Mesendoderm (in vitro differentiated cells): ENCODE measurements around the gene GRIK2.

Source experiments
- DNase-seq: peaks from one replicate; pipeline ENCODE4 v3.0.0; 2013
- H2AK5ac ChIP-seq: 2 replicates; pipeline ENCODE4 v1.6.1; 2013; ENCODE audit warnings: low read length, inconsistent platforms
- H2BK120ac ChIP-seq: 2 replicates; pipeline ENCODE4 v1.6.1; 2013; ENCODE audit warnings: low read depth, mild to moderate bottlenecking, low read length, moderate library complexity, mixed read lengths
- H2BK15ac ChIP-seq: replicated peaks from 2 replicates; pipeline ENCODE4 v1.6.1; 2013; ENCODE audit warnings: low read depth, mild to moderate bottlenecking, moderate library complexity
- H2BK5ac ChIP-seq: 2 replicates; pipeline ENCODE4 v1.6.1; 2013; ENCODE audit warnings: low read length, inconsistent platforms
- H3K18ac ChIP-seq: 2 replicates; pipeline ENCODE4 v1.6.1; 2013; ENCODE audit warnings: mild to moderate bottlenecking, low read length, mixed read lengths
- H3K23ac ChIP-seq: one replicate; pipeline ENCODE4 v1.6.1; 2013; ENCODE audit warnings: low read length
- H3K27ac ChIP-seq: 2 replicates; pipeline ENCODE4 v1.5.1; 2013; ENCODE audit warnings: low read depth, mild to moderate bottlenecking, inconsistent platforms, low read length, moderate library complexity
- H3K27me3 ChIP-seq: 2 replicates; pipeline ENCODE4 v1.6.1; 2013; ENCODE audit warnings: low read length, control low read depth, mild to moderate bottlenecking, inconsistent platforms; ENCODE audit not compliant: insufficient read depth, poor library complexity
- H3K36me3 ChIP-seq: 2 replicates; pipeline ENCODE4 v1.6.1; 2013; ENCODE audit warnings: low read length, inconsistent platforms; ENCODE audit not compliant: control insufficient read depth, insufficient read depth
- H3K4ac ChIP-seq: one replicate; pipeline ENCODE4 v1.6.1; 2013; ENCODE audit warnings: low read depth, mild to moderate bottlenecking, low read length, moderate library complexity
- H3K4me1 ChIP-seq: 2 replicates; pipeline ENCODE4 v1.6.1; 2013; ENCODE audit warnings: low read depth, low read length, inconsistent platforms; ENCODE audit not compliant: control insufficient read depth
- H3K4me2 ChIP-seq: 2 replicates; pipeline ENCODE4 v1.6.1; 2013; ENCODE audit warnings: low read length
- H3K4me3 ChIP-seq: 2 replicates; pipeline ENCODE4 v1.5.1; 2013; ENCODE audit warnings: mild to moderate bottlenecking, low read length
- H3K56ac ChIP-seq: one replicate; pipeline ENCODE4 v1.6.1; 2013; ENCODE audit warnings: low read length
- H3K79me1 ChIP-seq: 2 replicates; pipeline ENCODE4 v1.6.1; 2013; ENCODE audit warnings: low read length, inconsistent platforms
- H3K79me2 ChIP-seq: 2 replicates; pipeline ENCODE4 v1.6.1; 2013; ENCODE audit warnings: mild to moderate bottlenecking, low read length; ENCODE audit not compliant: control insufficient read depth, insufficient read depth
- H3K9ac ChIP-seq: 2 replicates; pipeline ENCODE4 v1.6.1; 2013; ENCODE audit warnings: low read length, inconsistent platforms
- H4K5ac ChIP-seq: one replicate; pipeline ENCODE4 v1.6.1; 2013; ENCODE audit warnings: low read length
- H4K8ac ChIP-seq: one replicate; pipeline ENCODE4 v1.6.1; 2013; ENCODE audit warnings: low read depth, mild to moderate bottlenecking, control low read depth, low read length, moderate library complexity
- WGBS: extraction: QIAGEN DNeasy Blood & Tissue Kit; methylation state at CpG from one replicate; pipeline ENCODE4 v1.1.7; 2013; ENCODE audit warnings: low lambda C conversion rate, missing lambda C conversion rate; ENCODE audit not compliant: insufficient coverage; ENCODE audit errors: extremely low coverage; 5-methylcytosine and 5-hydroxymethylcytosine counted together

Gene GRIK2

DNA sequence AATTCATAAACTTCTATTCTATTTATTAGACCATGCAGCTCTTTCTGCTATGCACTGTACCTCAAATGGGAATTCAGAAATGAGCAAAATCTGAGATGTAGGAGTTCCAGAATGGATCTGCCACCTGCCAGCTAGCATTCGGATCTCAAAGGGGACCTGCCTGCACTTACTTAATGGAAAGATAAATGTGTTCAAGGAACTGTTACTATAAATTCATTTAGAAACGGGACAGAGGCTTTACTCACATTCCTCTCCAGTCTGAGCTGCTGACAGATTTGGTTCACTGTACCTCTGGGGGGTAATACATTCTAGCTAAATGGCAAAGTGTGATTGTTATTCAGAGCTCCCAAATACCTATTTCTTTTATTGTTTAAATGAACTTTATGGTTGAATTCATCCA, 384.1 kb downstream of the GRIK2 start:
- Histone ChIP-seq H3K27ac (no peak overlapping the region), H3K36me3 (no peaks in the 10 kb centered on the region), H2BK5ac (no peak overlapping the region), H3K4me3 (no peak overlapping the region), H2BK120ac (no peak overlapping the region), H3K27me3 (no peaks in the 10 kb centered on the region), H3K9ac (no peak overlapping the region), H3K4me2 (no peak overlapping the region), H4K8ac (no peak overlapping the region), H2BK15ac (no peak overlapping the region), H3K79me2 (no peaks in the 10 kb centered on the region), H3K4me1 (no peaks in the 10 kb centered on the region), H4K5ac (no peak overlapping the region), H3K56ac (no peak overlapping the region), H3K23ac (no peak overlapping the region), H3K79me1 (no peaks in the 10 kb centered on the region), H2AK5ac (no peak overlapping the region), H3K18ac (no peak overlapping the region), H3K4ac (no peak overlapping the region)
- no CpG with 5 or more reads among the region's 2 CpGs for WGBS
- no peak for DNase-seq

DNA sequence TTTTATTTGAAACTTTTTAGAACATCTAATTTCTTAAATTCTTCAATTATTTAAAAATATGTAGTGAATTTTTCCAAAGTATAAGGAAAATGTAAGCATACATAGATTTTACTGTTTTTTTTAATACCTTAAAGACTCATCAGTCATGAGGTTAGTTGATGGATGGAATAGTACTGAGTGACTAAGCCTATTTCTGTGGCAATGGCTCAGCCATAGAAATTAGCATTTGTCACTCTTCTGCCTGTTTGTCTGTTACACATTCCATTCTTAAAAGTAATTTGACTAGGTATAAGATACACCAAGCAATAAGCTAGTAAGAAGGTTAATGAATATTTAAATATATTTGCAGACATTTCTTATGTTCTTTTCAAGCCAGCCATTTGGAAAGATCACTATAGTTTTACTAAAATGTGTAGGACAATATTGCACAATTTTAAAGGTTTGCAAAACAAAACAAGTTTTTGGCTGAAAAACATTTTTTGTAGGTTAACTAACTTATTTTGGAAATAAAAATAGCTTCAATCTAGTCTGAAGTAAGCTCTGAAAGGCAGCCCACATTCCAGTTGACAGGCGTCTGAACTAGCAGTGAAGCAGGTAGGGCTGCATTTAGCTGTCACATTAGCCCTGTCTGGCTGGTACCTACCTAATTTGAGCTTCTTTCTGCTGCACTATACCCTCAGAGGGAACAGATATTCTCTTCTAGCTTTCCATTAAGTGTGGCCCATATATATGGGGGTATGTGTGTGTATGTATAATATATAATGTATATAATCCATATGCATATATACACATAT, 385.7 kb downstream of the GRIK2 start:
- no peak overlapping the region for H3K9ac ChIP-seq
- H3K36me3 ChIP-seq: no peaks in the 10 kb centered on the region
- no peak overlapping the region for H3K4me2 ChIP-seq
- no peak overlapping the region for H3K23ac ChIP-seq
- H3K4me1 ChIP-seq: no peaks in the 10 kb centered on the region
- H3K18ac ChIP-seq: no peak overlapping the region
- H3K79me2 ChIP-seq: no peaks in the 10 kb centered on the region
- no peak overlapping the region for H2BK15ac ChIP-seq
- no peaks in the 10 kb centered on the region for H3K79me1 ChIP-seq
- no peak for DNase-seq
- no peak overlapping the region for H3K4ac ChIP-seq
- no peak overlapping the region for H3K27ac ChIP-seq
- no peak overlapping the region for H3K56ac ChIP-seq
- H2BK120ac ChIP-seq: no peak overlapping the region
- no peaks in the 10 kb centered on the region for H3K27me3 ChIP-seq
- H2AK5ac ChIP-seq: no peak overlapping the region
- H2BK5ac ChIP-seq: no peak overlapping the region
- no peak overlapping the region for H4K5ac ChIP-seq
- H4K8ac ChIP-seq: no peak overlapping the region
- no CpG with 5 or more reads among the region's 1 CpG for WGBS
- H3K4me3 ChIP-seq: no peak overlapping the region

DNA sequence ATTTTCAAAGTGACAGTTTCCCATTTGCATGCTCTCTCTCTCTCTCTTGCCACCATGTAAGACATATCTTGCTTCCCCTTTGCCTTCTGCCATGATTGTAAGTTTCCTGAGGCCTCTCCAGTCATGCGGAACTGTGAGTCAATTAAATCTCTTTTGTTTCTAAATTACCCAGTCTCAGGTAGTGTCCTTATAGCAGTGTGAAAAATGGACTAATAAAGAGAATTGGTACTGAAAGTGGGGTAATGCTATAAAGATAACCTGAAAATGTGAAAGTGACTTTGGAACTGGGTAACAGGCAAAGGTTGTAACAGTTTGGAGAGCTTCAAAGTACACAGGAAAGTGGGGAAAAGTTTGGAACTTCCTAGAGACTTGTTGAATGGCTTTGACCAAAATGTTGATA, 389.8 kb downstream of the GRIK2 start:
- H3K79me1 ChIP-seq: no peaks in the 10 kb centered on the region
- H3K27ac ChIP-seq: no peak overlapping the region
- no peak overlapping the region for H3K18ac ChIP-seq
- DNase-seq: no peak
- H3K27me3 ChIP-seq: no peaks in the 10 kb centered on the region
- no peak overlapping the region for H3K4me2 ChIP-seq
- no peak overlapping the region for H3K9ac ChIP-seq
- H2BK15ac ChIP-seq: no peak overlapping the region
- H3K36me3 ChIP-seq: no peaks in the 10 kb centered on the region
- H2BK120ac ChIP-seq: no peak overlapping the region
- H2AK5ac ChIP-seq: no peak overlapping the region
- no peaks in the 10 kb centered on the region for H3K79me2 ChIP-seq
- H3K56ac ChIP-seq: no peak overlapping the region
- H4K8ac ChIP-seq: no peak overlapping the region
- H3K4me1 ChIP-seq: no peaks in the 10 kb centered on the region
- no peak overlapping the region for H4K5ac ChIP-seq
- no peak overlapping the region for H2BK5ac ChIP-seq
- H3K23ac ChIP-seq: no peak overlapping the region
- H3K4ac ChIP-seq: no peak overlapping the region
- no peak overlapping the region for H3K4me3 ChIP-seq
- no CpG with 5 or more reads among the region's 1 CpG for WGBS

DNA sequence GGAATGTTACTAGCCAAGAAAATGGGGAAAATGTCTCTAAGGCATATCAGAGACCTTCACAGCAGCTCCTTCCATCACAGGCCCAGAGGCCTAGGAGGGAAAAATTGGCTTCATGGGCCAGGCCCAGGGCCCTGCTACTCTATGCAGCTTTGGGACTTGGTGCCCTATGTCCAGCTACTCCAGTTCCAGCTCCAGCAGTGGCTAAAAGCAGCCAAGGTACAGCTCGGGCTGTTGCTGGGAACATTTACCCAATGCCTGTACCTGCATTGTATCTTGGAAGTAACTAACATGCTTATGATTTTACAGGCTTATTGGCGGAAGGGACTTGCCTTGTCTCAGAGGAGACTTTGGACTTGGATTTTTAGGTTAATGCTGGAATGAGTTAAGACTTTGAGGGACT, 390.6 kb downstream of the GRIK2 start:
- Histone ChIP-seq H3K4me3 (no peak overlapping the region), H3K27me3 (no peaks in the 10 kb centered on the region), H3K4ac (no peak overlapping the region), H3K9ac (no peak overlapping the region), H3K4me1 (no peaks in the 10 kb centered on the region), H3K27ac (no peak overlapping the region), H2BK5ac (no peak overlapping the region), H3K23ac (no peak overlapping the region), H3K79me1 (no peaks in the 10 kb centered on the region), H4K5ac (no peak overlapping the region), H2BK15ac (no peak overlapping the region), H3K4me2 (no peak overlapping the region), H2AK5ac (no peak overlapping the region), H3K56ac (no peak overlapping the region), H2BK120ac (no peak overlapping the region), H4K8ac (no peak overlapping the region), H3K18ac (no peak overlapping the region), H3K79me2 (no peaks in the 10 kb centered on the region), H3K36me3 (no peaks in the 10 kb centered on the region)
- no CpG with 5 or more reads among the region's 2 CpGs for WGBS
- DNase-seq: no peak

DNA sequence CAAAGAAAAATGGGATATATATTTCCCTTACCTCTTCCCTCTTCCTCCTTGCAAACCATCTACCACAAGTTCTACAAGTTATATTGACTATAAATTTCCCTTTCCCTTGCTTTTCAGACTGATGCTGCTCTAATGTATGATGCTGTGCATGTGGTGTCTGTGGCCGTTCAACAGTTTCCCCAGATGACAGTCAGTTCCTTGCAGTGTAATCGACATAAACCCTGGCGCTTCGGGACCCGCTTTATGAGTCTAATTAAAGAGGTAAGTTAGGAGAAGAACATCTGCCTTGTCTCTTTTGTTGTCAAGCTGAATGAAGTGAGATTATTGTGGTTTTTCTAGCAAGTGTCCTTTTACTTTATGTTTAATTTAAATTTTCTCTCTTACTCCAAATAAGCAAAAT, 406.0 kb downstream of the GRIK2 start:
- Histone ChIP-seq H3K9ac (no peak overlapping the region), H3K27ac (no peak overlapping the region), H2BK15ac (no peak overlapping the region), H2AK5ac (no peak overlapping the region), H3K4me2 (no peak overlapping the region), H2BK5ac (no peak overlapping the region), H3K79me1 (no peaks in the 10 kb centered on the region), H3K56ac (no peak overlapping the region), H3K4me3 (no peak overlapping the region), H3K36me3 (no peaks in the 10 kb centered on the region), H3K79me2 (no peaks in the 10 kb centered on the region), H4K8ac (no peak overlapping the region), H3K4ac (no peak overlapping the region), H3K4me1 (no peaks in the 10 kb centered on the region), H3K27me3 (no peaks in the 10 kb centered on the region), H4K5ac (no peak overlapping the region), H2BK120ac (no peak overlapping the region), H3K23ac (no peak overlapping the region), H3K18ac (no peak overlapping the region)
- WGBS: no CpG with 5 or more reads among the region's 5 CpGs
- DNase-seq: no peak

DNA sequence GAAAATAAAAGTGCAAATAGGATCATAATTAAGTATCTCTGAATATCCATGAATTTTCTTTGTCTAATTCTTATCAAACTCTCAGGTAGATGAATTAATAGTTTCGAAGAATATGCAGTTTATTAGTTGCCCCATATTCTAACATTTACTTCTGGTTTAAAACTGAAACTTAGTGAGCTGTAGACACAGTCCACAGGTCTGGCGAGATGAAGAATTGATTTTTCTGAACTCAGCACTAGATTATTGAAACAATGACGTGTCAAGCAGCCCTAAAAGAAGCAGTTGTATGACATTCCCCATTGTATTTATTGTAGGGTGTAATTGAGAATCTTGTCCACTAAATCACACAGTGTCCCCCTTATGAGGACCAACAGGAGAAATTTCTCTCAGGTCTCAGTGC, 407.1 kb downstream of the GRIK2 start:
- Histone ChIP-seq H3K18ac (no peak overlapping the region), H2BK120ac (no peak overlapping the region)

More for the DNA sequence above, 407.1 kb downstream of the GRIK2 start:
- H3K4me3 ChIP-seq: no peak overlapping the region
- DNase-seq: no peak
- H3K27ac ChIP-seq: no peak overlapping the region
- H4K8ac ChIP-seq: no peak overlapping the region
- no peaks in the 10 kb centered on the region for H3K27me3 ChIP-seq
- no peak overlapping the region for H2BK5ac ChIP-seq
- H2BK15ac ChIP-seq: no peak overlapping the region
- H3K4me2 ChIP-seq: no peak overlapping the region
- H3K4ac ChIP-seq: no peak overlapping the region
- no peak overlapping the region for H3K23ac ChIP-seq
- H3K36me3 ChIP-seq: no peaks in the 10 kb centered on the region
- H2AK5ac ChIP-seq: no peak overlapping the region
- no peak overlapping the region for H4K5ac ChIP-seq
- no peaks in the 10 kb centered on the region for H3K79me1 ChIP-seq
- H3K4me1 ChIP-seq: no peaks in the 10 kb centered on the region
- no CpG with 5 or more reads among the region's 3 CpGs for WGBS
- H3K9ac ChIP-seq: no peak overlapping the region
- no peak overlapping the region for H3K56ac ChIP-seq
- H3K79me2 ChIP-seq: no peaks in the 10 kb centered on the region
